IMR-90 (cell line): ENCODE data around the gene ZNF716. TPM values are rescaled to one million over a fixed set of nuclear protein-coding genes. Genes with fewer than 3 reads are reported as not detected.

Experiments
- ATAC-seq: fragments of 200-7000 bp; cut with Tn5 transposase; 2 replicates; pipeline ENCODE4 v1.9.1; 2020; ENCODE audit warnings: low read depth, mild to moderate bottlenecking, moderate library complexity
- BruUV-seq: library from RNA; stranded (reverse); fragments of 400-500 nt; replicated peaks from 2 replicates; lab custom pipeline; 2021; lab: Mats Ljungman, UMichigan
- CTCF ChIA-PET: fragments of 300-600 bp; formaldehyde crosslinking; extraction: SDS; loops from one replicate; lab custom pipeline; 2021; ENCODE audit warnings: antibody characterized with exemption; lab: Yijun Ruan, JAX
- POLR2A ChIA-PET: fragments of 300-600 bp; sonication (Branson Sonifier 250); formaldehyde crosslinking; loops from one replicate; lab custom pipeline; 2022; ENCODE audit warnings: antibody characterized with exemption; ENCODE audit not compliant: unreplicated experiment; lab: Charles Lee
- DNase-seq: peaks from one replicate; pipeline ENCODE4 v3.0.0; 2013
- H2AFZ ChIP-seq: replicated peaks from 2 replicates; pipeline ENCODE3; 2013; ENCODE audit warnings: low read length, mild to moderate bottlenecking; ENCODE audit not compliant: poor library complexity
- H2AK5ac ChIP-seq: 2 replicates; pipeline ENCODE4 v1.6.1; 2013; ENCODE audit warnings: low read depth, low read length, inconsistent platforms
- H2AK9ac ChIP-seq: replicated peaks from 2 replicates; pipeline ENCODE3; 2013; ENCODE audit warnings: mild to moderate bottlenecking, low read depth, low read length, moderate library complexity; ENCODE audit not compliant: poor library complexity
- H2BK120ac ChIP-seq: 2 replicates; pipeline ENCODE4 v1.6.1; 2013; ENCODE audit warnings: low read depth, low read length, inconsistent platforms
- H2BK15ac ChIP-seq: 3 replicates; pipeline ENCODE4 v1.6.1; 2013; ENCODE audit warnings: low read depth, low read length, inconsistent platforms
- H2BK20ac ChIP-seq: 2 replicates; pipeline ENCODE4 v1.6.1; 2013; ENCODE audit warnings: low read depth, mild to moderate bottlenecking, inconsistent platforms, low read length, moderate library complexity
- H2BK5ac ChIP-seq: 2 replicates; pipeline ENCODE4 v1.6.1; 2013; ENCODE audit warnings: mild to moderate bottlenecking, low read depth, low read length, inconsistent platforms; ENCODE audit not compliant: poor library complexity, severe bottlenecking
- H3K14ac ChIP-seq: replicated peaks from 2 replicates; pipeline ENCODE4 v1.6.1; 2013; ENCODE audit warnings: low read depth, low read length, inconsistent platforms
- H3K18ac ChIP-seq: 2 replicates; pipeline ENCODE4 v1.6.1; 2013; ENCODE audit warnings: low read depth, low read length, control low read depth
- H3K23ac ChIP-seq: 2 replicates; pipeline ENCODE4 v1.6.1; 2013; ENCODE audit warnings: low read depth, low read length, inconsistent platforms
- H3K27ac ChIP-seq: 2 replicates; pipeline ENCODE4 v1.5.1; 2013; ENCODE audit warnings: mild to moderate bottlenecking, control low read depth, low read length; ENCODE audit not compliant: insufficient read depth
- H3K27me3 ChIP-seq: 2 replicates; pipeline ENCODE4 v1.6.1; 2013; ENCODE audit warnings: low read length; ENCODE audit not compliant: control insufficient read depth, insufficient read depth
- H3K36me3 ChIP-seq: 2 replicates; pipeline ENCODE4 v1.6.1; 2013; ENCODE audit warnings: low read length, mixed read lengths; ENCODE audit not compliant: control insufficient read depth, insufficient read depth
- H3K4ac ChIP-seq: 2 replicates; pipeline ENCODE4 v1.6.1; 2013; ENCODE audit warnings: low read depth, low read length, inconsistent platforms
- H3K4me1 ChIP-seq: 2 replicates; pipeline ENCODE4 v1.6.1; 2013; ENCODE audit warnings: low read length, mixed read lengths; ENCODE audit not compliant: control insufficient read depth, insufficient read depth
- H3K4me2 ChIP-seq: 2 replicates; pipeline ENCODE4 v1.6.1; 2013; ENCODE audit warnings: low read depth, mild to moderate bottlenecking, control low read depth, low read length, moderate library complexity
- H3K4me3 ChIP-seq: 2 replicates; pipeline ENCODE4 v1.5.1; 2013; ENCODE audit warnings: low read depth, mild to moderate bottlenecking, control low read depth, low read length, moderate library complexity; ENCODE audit not compliant: insufficient read depth
- H3K56ac ChIP-seq: 2 replicates; pipeline ENCODE4 v1.6.1; 2013; ENCODE audit warnings: low read length, inconsistent platforms; ENCODE audit not compliant: insufficient read depth; ENCODE audit errors: extremely low read depth
- H3K79me1 ChIP-seq, 2 experiments: 2 replicates each; pipeline ENCODE4 v1.6.1; 2013; ENCODE audit warnings: low read length in 2 of 2, inconsistent platforms in 1 of 2, low read depth in 1 of 2
- H3K9ac ChIP-seq: 2 replicates; pipeline ENCODE4 v1.6.1; 2013; ENCODE audit warnings: low read depth, low read length, control low read depth
- H3K9me1 ChIP-seq: 2 replicates; pipeline ENCODE4 v1.6.1; 2013; ENCODE audit warnings: low read length, inconsistent platforms; ENCODE audit not compliant: insufficient read depth
- H3K9me3 ChIP-seq: 2 replicates; pipeline ENCODE4 v1.6.1; 2013; ENCODE audit warnings: low read length; ENCODE audit not compliant: control insufficient read depth, insufficient read depth
- H4K20me1 ChIP-seq: 2 replicates; pipeline ENCODE4 v1.6.1; 2013; ENCODE audit warnings: low read length, inconsistent platforms; ENCODE audit not compliant: insufficient read depth
- H4K5ac ChIP-seq: 2 replicates; pipeline ENCODE4 v1.6.1; 2013; ENCODE audit warnings: mild to moderate bottlenecking, low read depth, low read length, control low read depth
- H4K8ac ChIP-seq, 2 experiments: 2 replicates each; pipeline ENCODE4 v1.6.1; 2013; ENCODE audit warnings: low read depth in 2 of 2, low read length in 2 of 2, control low read depth in 1 of 2, inconsistent platforms in 1 of 2
- H4K91ac ChIP-seq: 2 replicates; pipeline ENCODE4 v1.6.1; 2013; ENCODE audit warnings: low read depth, low read length, inconsistent platforms; ENCODE audit not compliant: insufficient read depth
- BHLHE40 ChIP-seq: fragments of 150-350 bp; IDR thresholded peaks from 2 replicates; pipeline ENCODE4 v1.6.1; 2016; ENCODE audit warnings: mild to moderate bottlenecking, low read depth, low read length
- CEBPB ChIP-seq: IDR thresholded peaks from 2 replicates; pipeline ENCODE4 v1.6.1; 2012; ENCODE audit warnings: low read depth, low read length, improper control_type of control experiment
- CHD1 ChIP-seq: IDR thresholded peaks from 2 replicates; pipeline ENCODE4 v1.6.1; 2012; ENCODE audit warnings: low read depth, low read length, improper control_type of control experiment
- ELK1 ChIP-seq: fragments of 150-350 bp; IDR thresholded peaks from 2 replicates; pipeline ENCODE4 v1.6.1; 2016; ENCODE audit warnings: low read depth, mild to moderate bottlenecking, low read length, moderate library complexity, borderline replicate concordance
- FOS ChIP-seq: fragments of 150-350 bp; IDR thresholded peaks from 2 replicates; pipeline ENCODE4 v1.6.1; 2016; ENCODE audit warnings: low read depth, low read length
- MAFK ChIP-seq: IDR thresholded peaks from 2 replicates; pipeline ENCODE4 v1.6.1; 2012; ENCODE audit warnings: low read depth, low read length, improper control_type of control experiment
- MAZ ChIP-seq: IDR thresholded peaks from 2 replicates; pipeline ENCODE4 v1.6.1; 2012; ENCODE audit warnings: low read depth, mild to moderate bottlenecking, low read length, improper control_type of control experiment, moderate library complexity, borderline replicate concordance
- MXI1 ChIP-seq: IDR thresholded peaks from 2 replicates; pipeline ENCODE4 v1.6.1; 2012; ENCODE audit warnings: low read depth, mild to moderate bottlenecking, low read length, moderate library complexity, borderline replicate concordance
- NFE2L2 ChIP-seq: fragments of 150-350 bp; IDR thresholded peaks from 2 replicates; pipeline ENCODE4 v1.6.1; 2016; ENCODE audit warnings: low read depth, mild to moderate bottlenecking, low read length
- POLR2A ChIP-seq: IDR thresholded peaks from 2 replicates; pipeline ENCODE4 v1.6.1; 2012; ENCODE audit warnings: mild to moderate bottlenecking, low read depth, low read length
- RAD21 ChIP-seq: IDR thresholded peaks from 2 replicates; pipeline ENCODE4 v1.6.1; 2012; ENCODE audit warnings: low read length, improper control_type of control experiment
- RCOR1 ChIP-seq: IDR thresholded peaks from 2 replicates; pipeline ENCODE4 v1.6.1; 2012; ENCODE audit warnings: mild to moderate bottlenecking, low read length, improper control_type of control experiment; ENCODE audit not compliant: insufficient replicate concordance
- RFX5 ChIP-seq: IDR thresholded peaks from 2 replicates; pipeline ENCODE4 v1.8.0; 2012; ENCODE audit warnings: low read depth, mild to moderate bottlenecking, low read length, moderate library complexity
- SMC3 ChIP-seq: fragments of 150-350 bp; IDR thresholded peaks from 2 replicates; pipeline ENCODE4 v1.6.1; 2016; ENCODE audit warnings: low read depth, mild to moderate bottlenecking, antibody characterized with exemption, low read length, moderate library complexity
- USF2 ChIP-seq: fragments of 150-350 bp; IDR thresholded peaks from 2 replicates; pipeline ENCODE4 v1.6.1; 2017; ENCODE audit warnings: mild to moderate bottlenecking, antibody characterized with exemption, low read length, low read depth
- WGBS, 2 experiments: methylation state at CpG; one replicate each; pipeline versions ENCODE4 v1.1.5 to v1.1.7; 2013; ENCODE audit warnings: missing lambda C conversion rate in 2 of 2; ENCODE audit not compliant: insufficient read length in 1 of 2; ENCODE audit errors: extremely low coverage in 2 of 2; 5-methylcytosine and 5-hydroxymethylcytosine counted together
- dilution Hi-C: fragments of 300-500 bp; cut with HindIII; formaldehyde crosslinking; loops from one replicate; pipeline ENCODE4 v1.14.3; 2018; ENCODE audit warnings: low sequenced_read_pairs; ENCODE audit not compliant: unreplicated experiment
- in situ Hi-C: fragments of 300-500 bp; cut with MboI; formaldehyde crosslinking; loops from 3 replicates; pipeline ENCODE4 v1.14.3; 2019; ENCODE audit warnings: low sequenced_read_pairs, inconsistent platforms, mixed read lengths
- intact Hi-C: fragments of 100-400 bp; cut with micrococcal nuclease; formaldehyde crosslinking; loops from 2 replicates; pipeline ENCODE4 v1.10.0; 2022
- polyA plus RNA-seq, 3 experiments: library from polyadenylated mRNA; depleted of rRNA; stranded (reverse); fragments of >200 nt; gene quantifications; 2 replicates each; pipeline ENCODE4 v1.2.3, GENCODE V29; 2012; ENCODE audit warnings: low replicate concordance in 1 of 3
- total RNA-seq: library from RNA; depleted of rRNA; stranded (reverse); fragments of >200 nt; gene quantifications from 2 replicates; pipeline ENCODE4 v1.2.3, GENCODE V29; 2012
- TF ChIP-seq, protein P1 (sequence below): conservative IDR thresholded peaks from 2 replicates; pipeline ENCODE4 v1.5.1; 2012; ENCODE audit warnings: mild to moderate bottlenecking, low read depth, low read length, improper control_type of control experiment

Gene ZNF716
- total and polyA plus RNA-seq, 2 of the 4 experiments (the other 2 are of a cell fraction): not detected

DNA sequence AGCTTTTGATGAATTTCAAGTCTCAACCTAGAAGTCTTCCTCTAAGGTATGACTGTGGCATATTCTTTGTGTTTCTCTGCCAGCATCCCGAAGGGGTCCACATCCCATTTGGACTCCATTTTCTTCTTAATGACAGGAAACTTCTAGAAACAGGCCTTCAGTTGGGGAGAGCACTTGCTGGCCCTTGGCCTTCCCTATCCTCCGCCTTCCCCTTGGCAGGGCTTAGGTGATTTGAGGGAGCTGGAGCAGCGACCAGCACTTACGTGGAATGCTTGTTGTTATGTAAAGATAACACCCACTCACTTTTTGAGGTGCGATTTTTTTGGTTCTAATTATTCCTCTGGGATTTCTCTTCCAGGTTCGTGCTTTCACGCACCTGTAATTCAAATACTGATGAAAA is 42.9 kb upstream of the ZNF716 start:
- Histone ChIP-seq H2AFZ (no peak overlapping the region), H3K36me3 (no peaks in the 10 kb centered on the region), H4K5ac (no peak overlapping the region), H4K91ac (no peak overlapping the region), H3K4me2 (no peak overlapping the region), H3K14ac (no peak overlapping the region), H2AK5ac (no peak overlapping the region), H2AK9ac (no peak overlapping the region), H4K8ac (no peak overlapping the region), H3K27me3 (no peaks in the 10 kb centered on the region), H3K4me1 (no peaks in the 10 kb centered on the region), H3K18ac (no peak overlapping the region), H3K79me1 (no peaks in the 10 kb centered on the region), H3K9me1 (no peaks in the 10 kb centered on the region), H3K4me3 (no peak overlapping the region), H3K27ac (no peak overlapping the region), H2BK5ac (no peak overlapping the region), H2BK20ac (no peak overlapping the region), H3K4ac (no peak overlapping the region), H3K9me3 (peaks cover 22% of the 10 kb centered on the region), H3K56ac (no peak overlapping the region), H4K20me1 (no peaks in the 10 kb centered on the region), H2BK120ac (no peak overlapping the region), H2BK15ac (no peak overlapping the region), H3K23ac (no peak overlapping the region), H3K9ac (no peak overlapping the region)
- ChIA-PET CTCF (no interaction called here), POLR2A (no interaction called here)
- WGBS, 2 experiments: no CpG with 5 or more reads among the region's 7 CpGs
- ATAC-seq (no peak), DNase-seq (no peak)
- dilution Hi-C loops: no loop called here
- TF ChIP-seq MAZ: no peak
- no peak for TF ChIP-seq CHD1
- TF ChIP-seq CEBPB: no peak
- no peak for TF ChIP-seq RAD21
- TF ChIP-seq FOS: no peak
- TF ChIP-seq POLR2A: no peak
- TF ChIP-seq, protein P1, sequence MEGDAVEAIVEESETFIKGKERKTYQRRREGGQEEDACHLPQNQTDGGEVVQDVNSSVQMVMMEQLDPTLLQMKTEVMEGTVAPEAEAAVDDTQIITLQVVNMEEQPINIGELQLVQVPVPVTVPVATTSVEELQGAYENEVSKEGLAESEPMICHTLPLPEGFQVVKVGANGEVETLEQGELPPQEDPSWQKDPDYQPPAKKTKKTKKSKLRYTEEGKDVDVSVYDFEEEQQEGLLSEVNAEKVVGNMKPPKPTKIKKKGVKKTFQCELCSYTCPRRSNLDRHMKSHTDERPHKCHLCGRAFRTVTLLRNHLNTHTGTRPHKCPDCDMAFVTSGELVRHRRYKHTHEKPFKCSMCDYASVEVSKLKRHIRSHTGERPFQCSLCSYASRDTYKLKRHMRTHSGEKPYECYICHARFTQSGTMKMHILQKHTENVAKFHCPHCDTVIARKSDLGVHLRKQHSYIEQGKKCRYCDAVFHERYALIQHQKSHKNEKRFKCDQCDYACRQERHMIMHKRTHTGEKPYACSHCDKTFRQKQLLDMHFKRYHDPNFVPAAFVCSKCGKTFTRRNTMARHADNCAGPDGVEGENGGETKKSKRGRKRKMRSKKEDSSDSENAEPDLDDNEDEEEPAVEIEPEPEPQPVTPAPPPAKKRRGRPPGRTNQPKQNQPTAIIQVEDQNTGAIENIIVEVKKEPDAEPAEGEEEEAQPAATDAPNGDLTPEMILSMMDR: no peak
- TF ChIP-seq RFX5: no peak
- TF ChIP-seq USF2: no peak
- no peak for TF ChIP-seq BHLHE40
- TF ChIP-seq ELK1: no peak
- no peak for TF ChIP-seq MAFK
- no peak for TF ChIP-seq SMC3
- TF ChIP-seq MXI1: no peak
- TF ChIP-seq RCOR1: no peak
- no peak for TF ChIP-seq NFE2L2
- in situ Hi-C loops: no loop called here
- no TSS peak for BruUV-seq
- intact Hi-C loops: no loop called here
